Measurements from ENCODE around the gene PCDHA13. TPM values are rescaled to one million over a fixed set of nuclear protein-coding genes. Genes with fewer than 3 reads are reported as not detected.
"Not testable (repeated sequence)": the region's sequence is repeated elsewhere in the genome, so short reads cannot be mapped to it uniquely, and the experiment has no call there.

The PCDHA13 gene
- total RNA-seq, 2 donors from 2014 or later = 1.3 to 1.5 TPM

GRCh38 chr5:140868721-140869554 lies 13.0 kb upstream of the PCDHA13 start, which contains the start of gene PCDHA11:
TSS of gene PCDHA11 (plus strand) at chr5:140868957. CDS start at chr5:140869104, 147 bp downstream.
- TF ChIP-seq POLR2A (IDR thresholded peaks at IDR 0.05) = no peak
- TF ChIP-seq, protein P1, sequence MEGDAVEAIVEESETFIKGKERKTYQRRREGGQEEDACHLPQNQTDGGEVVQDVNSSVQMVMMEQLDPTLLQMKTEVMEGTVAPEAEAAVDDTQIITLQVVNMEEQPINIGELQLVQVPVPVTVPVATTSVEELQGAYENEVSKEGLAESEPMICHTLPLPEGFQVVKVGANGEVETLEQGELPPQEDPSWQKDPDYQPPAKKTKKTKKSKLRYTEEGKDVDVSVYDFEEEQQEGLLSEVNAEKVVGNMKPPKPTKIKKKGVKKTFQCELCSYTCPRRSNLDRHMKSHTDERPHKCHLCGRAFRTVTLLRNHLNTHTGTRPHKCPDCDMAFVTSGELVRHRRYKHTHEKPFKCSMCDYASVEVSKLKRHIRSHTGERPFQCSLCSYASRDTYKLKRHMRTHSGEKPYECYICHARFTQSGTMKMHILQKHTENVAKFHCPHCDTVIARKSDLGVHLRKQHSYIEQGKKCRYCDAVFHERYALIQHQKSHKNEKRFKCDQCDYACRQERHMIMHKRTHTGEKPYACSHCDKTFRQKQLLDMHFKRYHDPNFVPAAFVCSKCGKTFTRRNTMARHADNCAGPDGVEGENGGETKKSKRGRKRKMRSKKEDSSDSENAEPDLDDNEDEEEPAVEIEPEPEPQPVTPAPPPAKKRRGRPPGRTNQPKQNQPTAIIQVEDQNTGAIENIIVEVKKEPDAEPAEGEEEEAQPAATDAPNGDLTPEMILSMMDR (IDR thresholded peaks at IDR 0.05) = peak in 1 of 4 experiments; percentile 15
- TF ChIP-seq POLR2AphosphoS5 (IDR thresholded peaks at IDR 0.05) = no peak

DNA sequence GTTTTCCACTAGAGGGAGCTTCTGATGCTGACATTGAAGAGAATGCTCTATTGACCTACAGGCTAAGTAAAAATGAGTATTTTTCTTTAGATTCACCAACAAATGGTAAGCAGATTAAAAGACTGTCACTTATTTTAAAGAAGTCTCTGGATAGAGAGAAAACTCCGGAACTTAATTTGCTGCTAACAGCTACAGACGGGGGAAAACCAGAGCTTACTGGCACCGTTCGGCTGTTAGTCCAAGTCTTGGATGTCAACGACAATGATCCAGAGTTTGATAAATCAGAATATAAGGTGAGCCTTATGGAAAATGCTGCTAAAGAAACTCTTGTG lies 12.4 kb upstream of the PCDHA13 start:
- Histone ChIP-seq H3K36me3 (no peaks in the 10 kb centered on the region), H3K9me3 (no peaks in the 10 kb centered on the region), H3K4me1 (replicated peaks) (no peaks in the 10 kb centered on the region), H3K27ac (no peak overlapping the region), H3K27me3 (replicated peaks; ENCODE audit: insufficient read depth) (no peaks in the 10 kb centered on the region), H3K4me3 (no peak overlapping the region)
- no peak for DNase-seq (ENCODE audit: low spot score)
- no peak for TF ChIP-seq POLR2A (IDR thresholded peaks at IDR 0.05)
- TF ChIP-seq, protein P1 (IDR thresholded peaks at IDR 0.05) = no peak
- TF ChIP-seq POLR2AphosphoS5 (IDR thresholded peaks at IDR 0.05) = no peak
- intact Hi-C loops (cut with DNase I) = no loop called here
- 47% methylated on average over 5 of the region's 5 CpGs for WGBS

More at GRCh38 chr5:140868721-140869554, 13.0 kb upstream of the PCDHA13 start, which contains the start of gene PCDHA11:
- H3K27ac ChIP-seq = no peak within 1 kb of the TSS
- intact Hi-C loops (cut with DNase I) = no loop called here
- no peaks in the 10 kb centered on the region for H3K27me3 ChIP-seq (replicated peaks; ENCODE audit: insufficient read depth)
- DNase-seq (ENCODE audit: low spot score) = no peak
- H3K36me3 ChIP-seq = no peaks in the 10 kb centered on the region
- 14% methylated on average over 41 of the region's 41 CpGs for WGBS
- peak within 1 kb of the TSS in 1 of 2 donors; percentile 2 for H3K4me3 ChIP-seq
- no peaks in the 10 kb centered on the region for H3K9me3 ChIP-seq
- H3K4me1 ChIP-seq (replicated peaks) = no peaks in the 10 kb centered on the region

- intact Hi-C loops (cut with DNase I) = no loop called here
- H3K27me3 ChIP-seq (replicated peaks; ENCODE audit: insufficient read depth) = no peaks in the 10 kb centered on the region
- no peaks in the 10 kb centered on the region for H3K9me3 ChIP-seq
- H3K4me3 ChIP-seq = no peak overlapping the region
- no peak for DNase-seq (ENCODE audit: low spot score)
- 44% methylated on average over 92 of the region's 114 CpGs for WGBS
- H3K4me1 ChIP-seq (replicated peaks) = no peaks in the 10 kb centered on the region
- TF ChIP-seq, protein P1 (IDR thresholded peaks at IDR 0.05) = no peak
- TF ChIP-seq POLR2AphosphoS5 (IDR thresholded peaks at IDR 0.05) = no peak
- H3K36me3 ChIP-seq = no peaks in the 10 kb centered on the region
- no peak overlapping the region for H3K27ac ChIP-seq
These were observed 11.4 kb upstream of the PCDHA13 start for GRCh38 chr5:140870221-140871201.

DNA sequence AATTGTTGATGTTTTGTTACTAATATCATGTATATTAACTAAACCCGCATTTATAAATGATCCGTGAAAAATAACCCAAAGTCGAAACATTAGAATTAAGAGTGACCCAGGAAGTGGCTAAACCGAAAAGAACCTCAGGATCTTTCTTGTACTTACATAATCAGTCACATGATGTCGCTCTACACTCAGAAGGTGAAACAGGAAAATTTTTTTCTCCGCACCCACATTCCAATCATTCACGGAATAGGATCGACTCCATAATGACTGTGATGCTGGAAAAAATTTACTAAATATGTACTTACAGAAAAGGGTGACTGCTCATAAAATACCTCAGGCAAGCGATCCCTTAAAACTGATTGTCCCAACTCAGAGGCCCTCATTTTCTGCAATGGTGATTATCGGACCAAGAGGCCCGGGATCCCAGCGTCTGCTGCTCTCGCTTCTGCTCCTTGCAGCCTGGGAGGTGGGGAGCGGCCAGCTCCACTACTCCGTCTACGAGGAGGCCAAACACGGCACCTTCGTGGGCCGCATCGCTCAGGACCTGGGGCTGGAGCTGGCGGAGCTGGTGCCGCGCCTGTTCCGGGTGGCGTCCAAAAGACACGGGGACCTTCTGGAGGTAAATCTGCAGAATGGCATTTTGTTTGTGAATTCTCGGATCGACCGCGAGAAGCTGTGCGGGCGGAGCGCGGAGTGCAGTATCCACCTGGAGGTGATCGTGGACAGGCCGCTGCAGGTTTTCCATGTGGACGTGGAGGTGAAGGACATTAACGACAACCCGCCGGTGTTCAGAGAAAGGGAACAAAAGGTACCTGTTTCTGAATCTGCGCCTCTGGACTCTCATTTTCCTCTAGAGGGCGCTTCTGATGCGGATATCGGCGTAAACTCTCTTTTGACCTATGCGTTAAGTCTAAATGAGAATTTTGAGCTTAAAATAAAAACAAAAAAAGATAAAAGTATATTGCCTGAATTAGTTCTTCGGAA lies 6.5 kb upstream of the PCDHA13 start, which contains the start of gene PCDHA12:
PCDHA12 (plus strand) TSS at position 224 of the 981 bp plus-strand sequence; CDS start at position 389, 165 bp downstream.
- WGBS = 15% methylated on average over 47 of the region's 47 CpGs
- Histone ChIP-seq H3K36me3 (no peaks in the 10 kb centered on the region), H3K4me1 (replicated peaks) (no peaks in the 10 kb centered on the region), H3K27me3 (replicated peaks; ENCODE audit: insufficient read depth) (no peaks in the 10 kb centered on the region), H3K27ac (no peak within 1 kb of the TSS), H3K4me3 (no peak within 1 kb of the TSS), H3K9me3 (no peaks in the 10 kb centered on the region)
- DNase-seq (ENCODE audit: low spot score) = no peak
- intact Hi-C loops (cut with DNase I) = no loop called here
- TF ChIP-seq POLR2A (IDR thresholded peaks at IDR 0.05) (no peak), POLR2AphosphoS5 (IDR thresholded peaks at IDR 0.05) (no peak)
- TF ChIP-seq, protein P1 (IDR thresholded peaks at IDR 0.05) = no peak

DNA sequence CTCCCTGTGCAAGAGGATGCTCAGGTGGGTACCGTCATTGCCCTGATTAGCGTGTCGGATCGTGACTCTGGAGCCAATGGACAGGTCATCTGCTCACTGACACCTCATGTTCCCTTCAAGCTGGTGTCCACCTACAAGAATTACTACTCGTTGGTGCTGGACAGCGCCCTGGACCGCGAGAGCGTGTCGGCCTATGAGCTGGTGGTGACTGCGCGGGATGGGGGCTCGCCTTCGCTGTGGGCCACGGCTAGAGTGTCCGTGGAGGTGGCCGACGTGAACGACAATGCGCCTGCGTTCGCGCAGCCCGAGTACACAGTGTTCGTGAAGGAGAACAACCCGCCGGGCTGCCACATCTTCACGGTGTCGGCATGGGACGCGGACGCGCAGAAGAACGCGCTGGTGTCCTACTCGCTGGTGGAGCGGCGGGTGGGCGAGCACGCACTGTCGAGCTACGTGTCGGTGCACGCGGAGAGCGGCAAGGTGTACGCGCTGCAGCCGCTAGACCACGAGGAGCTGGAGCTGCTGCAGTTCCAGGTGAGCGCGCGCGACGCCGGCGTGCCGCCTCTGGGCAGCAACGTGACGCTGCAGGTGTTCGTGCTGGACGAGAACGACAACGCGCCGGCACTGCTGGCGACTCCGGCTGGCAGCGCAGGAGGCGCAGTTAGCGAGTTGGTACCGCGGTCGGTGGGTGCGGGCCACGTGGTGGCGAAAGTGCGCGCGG lies 5.2 kb upstream of the PCDHA13 start:
- H3K27me3 ChIP-seq (replicated peaks; ENCODE audit: insufficient read depth); H3K27ac ChIP-seq; H3K4me1 ChIP-seq (replicated peaks); DNase-seq (ENCODE audit: low spot score); intact Hi-C loops (cut with DNase I); H3K4me3 ChIP-seq; H3K9me3 ChIP-seq; H3K36me3 ChIP-seq: not testable (repeated sequence)
- 46% methylated on average over 66 of the region's 80 CpGs for WGBS

Data from prostate gland (tissue), 2 donors.